ENCODE measurements around the gene CYBB. TPM values are rescaled to one million over a fixed set of nuclear protein-coding genes. Genes with fewer than 3 reads are reported as not detected.

CYBB gene
- total RNA-seq (2014; rRNA removed; shearing (Covaris generic)) (0.04 TPM in 1 of 2 replicates, not detected in the other), polyA plus RNA-seq (2016; fragmentation: Nextera tagmentation; extraction: Ambion mirVana) (0.06 TPM in 1 of 2 replicates, not detected in the other)
- long read RNA-seq, result 0 reads

- DNase-seq (ENCODE audit: low spot score), result no peak
- no peaks in the 10 kb centered on the region for H3K79me2 ChIP-seq (replicated peaks; ENCODE audit: insufficient read depth)
- Mint-ChIP-seq H3K9me3 (no peaks in the 10 kb centered on the region), H3K27ac (no peak within 1 kb of the TSS), H3K4me3 (no peak within 1 kb of the TSS), H3K36me3 (ENCODE audit: low read depth) (no peaks in the 10 kb centered on the region), H3K27me3 (ENCODE audit: insufficient read depth, low read depth, poor library complexity) (no peaks in the 10 kb centered on the region), H3K4me1 (peaks cover 3% of the 10 kb centered on the region; the same call in 2 of the 3 replicates)
- no peak within 1 kb of the TSS for H3K4me3 ChIP-seq
- no peak within 1 kb of the TSS for H2AFZ ChIP-seq
- ATAC-seq, result no peak
- H3F3A ChIP-seq (replicated peaks; ENCODE audit: low read depth), result no peaks in the 10 kb centered on the region
- H4K20me1 ChIP-seq (replicated peaks; ENCODE audit: insufficient read depth), result no peaks in the 10 kb centered on the region
- no peak within 1 kb of the TSS for H3K4me2 ChIP-seq
- no peaks in the 10 kb centered on the region for H3K36me3 ChIP-seq (ENCODE audit: insufficient read depth)
- no peaks in the 10 kb centered on the region for H3K27me3 ChIP-seq (ENCODE audit: insufficient read depth)
- H3K4me1 ChIP-seq (ENCODE audit: insufficient read depth), result no peaks in the 10 kb centered on the region
- no peaks in the 10 kb centered on the region for H3K9me2 ChIP-seq (ENCODE audit: insufficient read depth)
- TF ChIP-seq EZH2 (IDR thresholded peaks at IDR 0.05; ENCODE audit: low read depth, unreplicated experiment) (no peak), CREB1 (CRISPR knock-in tag; IDR thresholded peaks at IDR 0.05; ENCODE audit: low read depth) (no peak), ZNF114 (CRISPR knock-in tag; IDR thresholded peaks at IDR 0.05) (no peak), NANOG (IDR thresholded peaks at IDR 0.05; ENCODE audit: borderline replicate concordance) (no peak), ZNF462 (CRISPR knock-in tag; IDR thresholded peaks at IDR 0.05) (no peak), ETS1 (IDR thresholded peaks at IDR 0.05) (no peak), STAT1 (IDR thresholded peaks at IDR 0.05; ENCODE audit: unreplicated experiment) (no peak), CTCF (conservative IDR thresholded peaks at IDR 0.05; ENCODE audit: low read depth in 2 of 2) (no peak), REST (IDR thresholded peaks at IDR 0.05; ENCODE audit: unreplicated experiment) (no peak), POLR2AphosphoS5 (IDR thresholded peaks at IDR 0.05; ENCODE audit: low read depth) (no peak)
- H3K27ac ChIP-seq (ENCODE audit: low read depth), result no peak within 1 kb of the TSS
Measured at GRCh38 chrX:37779857-37780256, at the start of gene CYBB. TSS of gene CYBB (plus strand) at chrX:37780059. CDS start at chrX:37780078, 19 bp downstream.
